BJ (cell line): Measurements from ENCODE around the gene SLC9A1. TPM values are rescaled to one million over a fixed set of nuclear protein-coding genes. Genes with fewer than 3 reads are reported as not detected.

Experiments used
- CTCF ChIA-PET: fragments of 350-600 bp; formaldehyde crosslinking; extraction: SDS; loops from one replicate; lab custom pipeline; 2021; ENCODE audit warnings: antibody characterized with exemption, inconsistent platforms; lab: Yijun Ruan, JAX
- POLR2A ChIA-PET: fragments of 300-600 bp; sonication (Branson Sonifier 250); formaldehyde crosslinking; extraction: SDS; loops from one replicate; lab custom pipeline; 2021; ENCODE audit warnings: antibody characterized with exemption; lab: Charles Lee
- DNase-seq: peaks from one replicate; pipeline ENCODE4 v3.0.0-alpha.2; 2011; ENCODE audit warnings: low read depth
- H3K27me3 ChIP-seq: 2 replicates; pipeline ENCODE4 v1.6.0; 2011; ENCODE audit warnings: low read length; ENCODE audit not compliant: control insufficient read depth, insufficient read depth
- H3K36me3 ChIP-seq: 2 replicates; pipeline ENCODE4 v1.5.1; 2011; ENCODE audit warnings: low read length; ENCODE audit not compliant: control insufficient read depth, insufficient read depth
- H3K4me3 ChIP-seq: 2 replicates; pipeline ENCODE4 v1.5.1; 2011; ENCODE audit warnings: low read depth, mild to moderate bottlenecking, control low read depth, low read length
- CTCF ChIP-seq: IDR thresholded peaks from 2 replicates; pipeline ENCODE4 v1.5.1; 2011; ENCODE audit warnings: low read depth, mild to moderate bottlenecking, control low read depth, inconsistent platforms, low read length, moderate library complexity; ENCODE audit not compliant: insufficient read depth
- polyA plus RNA-seq: library from polyadenylated mRNA; depleted of rRNA; stranded (reverse); fragments of >200 nt; gene quantifications from 2 replicates; pipeline ENCODE4 v1.2.3, GENCODE V29; 2011

The SLC9A1 gene
- polyA plus RNA-seq, 1 experiment = 18.9 TPM

- DNase-seq = no peak
- POLR2A ChIA-PET = no interaction called here
- no peak for TF ChIP-seq CTCF
- no peaks in the 10 kb centered on the region for H3K27me3 ChIP-seq
- H3K4me3 ChIP-seq = no peak overlapping the region
- H3K36me3 ChIP-seq = peaks cover 1% of the 10 kb centered on the region; the same call in 1 of the 2 replicates
- CTCF ChIA-PET = interaction anchor here (0.7 to 1.5 kb wide), 4 partner anchors 9 to 36 kb away, joined by 3 to 5 read pairs (median 3); partner anchors contain the start of gene SLC9A1
Observed at GRCh38 chr1:27138927-27139326, 16.0 kb downstream of the SLC9A1 start.

GRCh38 chr1:27138368-27138767 is 16.6 kb downstream of the SLC9A1 start:
- Histone ChIP-seq H3K4me3 (no peak overlapping the region), H3K27me3 (no peaks in the 10 kb centered on the region), H3K36me3 (peaks cover 1% of the 10 kb centered on the region; the same call in 1 of the 2 replicates)
- DNase-seq = no peak
- POLR2A ChIA-PET = interaction anchor here (0.6 kb wide), 2 partner anchors 96 to 620 kb away, joined by 3 read pairs; partner anchors contain the start of gene WDTC1
- no peak for TF ChIP-seq CTCF
- CTCF ChIA-PET = interaction anchor here (0.7 to 2.5 kb wide), 4 partner anchors 9 to 35 kb away, joined by 3 to 6 read pairs (median 3); partner anchors contain the start of gene SLC9A1

- H3K4me3 ChIP-seq = no peak overlapping the region
- DNase-seq = no peak
- peaks cover 1% of the 10 kb centered on the region; the same call in 1 of the 2 replicates for H3K36me3 ChIP-seq
- ChIA-PET CTCF (interaction anchor here (1.1 to 2.5 kb wide), 3 partner anchors 8 to 35 kb away, joined by 3 to 6 read pairs (median 3); no protein-coding TSS in a partner anchor), POLR2A (interaction anchor here (0.6 kb wide), 1 partner anchor 620 kb away, joined by 3 read pairs; no protein-coding TSS in a partner anchor)
- no peak for TF ChIP-seq CTCF
- H3K27me3 ChIP-seq = no peaks in the 10 kb centered on the region
Observed at GRCh38 chr1:27137544-27138075, 17.3 kb downstream of the SLC9A1 start.

- no peak for DNase-seq
- ChIA-PET POLR2A (no interaction called here), CTCF (interaction anchor here (0.7 to 2.5 kb wide), 4 partner anchors 9 to 91 kb away, joined by 3 to 6 read pairs (median 3); no protein-coding TSS in a partner anchor)
- Histone ChIP-seq H3K36me3 (peaks cover 1% of the 10 kb centered on the region; the same call in 1 of the 2 replicates), H3K27me3 (no peaks in the 10 kb centered on the region), H3K4me3 (no peak overlapping the region)
- no peak for TF ChIP-seq CTCF
Observed at GRCh38 chr1:27136998-27137542, 17.9 kb downstream of the SLC9A1 start.

GRCh38 chr1:27136236-27136551 is 18.7 kb downstream of the SLC9A1 start:
- POLR2A ChIA-PET = interaction anchor here (1.2 kb wide), 1 partner anchor 16 kb away, joined by 3 read pairs; no protein-coding TSS in a partner anchor
- Histone ChIP-seq H3K4me3 (no peak overlapping the region), H3K36me3 (peaks cover 1% of the 10 kb centered on the region; the same call in 1 of the 2 replicates), H3K27me3 (no peaks in the 10 kb centered on the region)
- TF ChIP-seq CTCF = no peak
- no peak for DNase-seq
- CTCF ChIA-PET = interaction anchor here (0.7 to 2.5 kb wide), 6 partner anchors 8 to 90 kb away, joined by 3 to 6 read pairs (median 3); no protein-coding TSS in a partner anchor
